Measurements from ENCODE around the gene PPP3CA.
A peak's percentile ranks its signal among the peaks of the same experiment; 100 is the strongest.

The PPP3CA gene

GRCh38 chr4:101158507-101158906 lies 188.8 kb downstream of the PPP3CA start:
- no peak overlapping the region for H3K4me3 ChIP-seq (ENCODE audit: low read length)
- DNase-seq (ENCODE audit: low read depth), result no peak
- no peak for TF ChIP-seq CTCF (conservative IDR thresholded peaks at IDR 0.05; ENCODE audit: low read length)

- H3K4me3 ChIP-seq (ENCODE audit: low read length), result no peak overlapping the region
- DNase-seq (ENCODE audit: low read depth), result peak; percentile 36
- no peak for TF ChIP-seq CTCF (conservative IDR thresholded peaks at IDR 0.05; ENCODE audit: low read length)
Measured at GRCh38 chr4:101158134-101158482, 189.2 kb downstream of the PPP3CA start.

GRCh38 chr4:101157415-101158133 lies 189.8 kb downstream of the PPP3CA start:
- TF ChIP-seq CTCF (conservative IDR thresholded peaks at IDR 0.05; ENCODE audit: low read length), result no peak
- H3K4me3 ChIP-seq (ENCODE audit: low read length), result no peak overlapping the region
- no peak for DNase-seq (ENCODE audit: low read depth)

GRCh38 chr4:101156619-101157310 lies 190.6 kb downstream of the PPP3CA start:
- TF ChIP-seq CTCF (conservative IDR thresholded peaks at IDR 0.05; ENCODE audit: low read length), result no peak
- no peak overlapping the region for H3K4me3 ChIP-seq (ENCODE audit: low read length)
- DNase-seq (ENCODE audit: low read depth), result no peak

GRCh38 chr4:101155945-101156344 lies 191.4 kb downstream of the PPP3CA start:
- H3K4me3 ChIP-seq (ENCODE audit: low read length), result no peak overlapping the region
- no peak for DNase-seq (ENCODE audit: low read depth)
- TF ChIP-seq CTCF (conservative IDR thresholded peaks at IDR 0.05; ENCODE audit: low read length), result no peak

GRCh38 chr4:101155368-101155767 lies 192.0 kb downstream of the PPP3CA start:
- DNase-seq (ENCODE audit: low read depth), result peak; percentile 40
- H3K4me3 ChIP-seq (ENCODE audit: low read length), result no peak overlapping the region
- TF ChIP-seq CTCF (conservative IDR thresholded peaks at IDR 0.05; ENCODE audit: low read length), result no peak

GRCh38 chr4:101153653-101154052 lies 193.7 kb downstream of the PPP3CA start:
- no peak for TF ChIP-seq CTCF (conservative IDR thresholded peaks at IDR 0.05; ENCODE audit: low read length)
- H3K4me3 ChIP-seq (ENCODE audit: low read length), result no peak overlapping the region
- no peak for DNase-seq (ENCODE audit: low read depth)

Data from AG10803 (cell line).